ENCODE measurements around the gene BCCIP.

The BCCIP gene

DNA sequence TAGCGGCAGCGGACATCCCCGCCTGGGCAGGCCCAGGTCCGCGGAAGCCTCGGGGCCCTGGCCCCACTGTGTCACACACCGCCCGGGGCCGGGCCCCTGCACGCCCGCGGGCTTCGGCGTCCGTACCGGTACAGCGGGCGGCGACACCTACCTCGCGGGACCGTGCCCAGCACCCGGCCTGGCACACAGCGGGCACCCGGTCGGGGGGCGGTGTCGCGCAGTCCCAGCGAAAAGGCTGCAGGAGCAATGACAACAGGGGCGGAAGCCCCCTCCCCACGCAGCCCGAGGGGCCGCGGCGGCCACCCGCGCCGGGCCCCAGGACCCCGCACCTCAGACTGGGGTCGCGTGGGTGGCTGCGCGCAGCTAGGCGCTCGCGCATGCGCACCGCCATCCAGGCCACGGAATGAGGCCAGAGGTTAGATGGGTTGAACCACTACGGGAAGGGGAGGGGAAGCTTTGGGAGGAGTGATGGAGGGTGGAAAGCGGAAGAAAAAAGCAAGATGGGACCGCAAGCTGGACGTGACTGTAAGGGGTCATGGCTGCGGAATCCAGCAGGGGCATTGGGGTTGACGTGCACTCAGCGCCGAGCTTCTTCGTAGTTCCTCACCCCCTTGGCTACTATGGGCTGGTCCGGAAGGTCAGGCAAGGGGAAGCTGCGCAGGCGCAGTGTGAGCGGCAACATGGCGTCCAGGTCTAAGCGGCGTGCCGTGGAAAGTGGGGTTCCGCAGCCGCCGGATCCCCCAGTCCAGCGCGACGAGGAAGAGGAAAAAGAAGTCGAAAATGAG is at the start of gene BCCIP, which contains the start of gene UROS:
TSS of gene BCCIP (plus strand) at position 669 of the 785 bp plus-strand sequence. CDS start at position 681, 12 bp downstream.
TSS of gene UROS (minus strand) at position 381 of the 785 bp plus-strand sequence. CDS start 6,759 bp downstream, outside the sequence.
- DNase-seq, result peak; percentile 24

DNA sequence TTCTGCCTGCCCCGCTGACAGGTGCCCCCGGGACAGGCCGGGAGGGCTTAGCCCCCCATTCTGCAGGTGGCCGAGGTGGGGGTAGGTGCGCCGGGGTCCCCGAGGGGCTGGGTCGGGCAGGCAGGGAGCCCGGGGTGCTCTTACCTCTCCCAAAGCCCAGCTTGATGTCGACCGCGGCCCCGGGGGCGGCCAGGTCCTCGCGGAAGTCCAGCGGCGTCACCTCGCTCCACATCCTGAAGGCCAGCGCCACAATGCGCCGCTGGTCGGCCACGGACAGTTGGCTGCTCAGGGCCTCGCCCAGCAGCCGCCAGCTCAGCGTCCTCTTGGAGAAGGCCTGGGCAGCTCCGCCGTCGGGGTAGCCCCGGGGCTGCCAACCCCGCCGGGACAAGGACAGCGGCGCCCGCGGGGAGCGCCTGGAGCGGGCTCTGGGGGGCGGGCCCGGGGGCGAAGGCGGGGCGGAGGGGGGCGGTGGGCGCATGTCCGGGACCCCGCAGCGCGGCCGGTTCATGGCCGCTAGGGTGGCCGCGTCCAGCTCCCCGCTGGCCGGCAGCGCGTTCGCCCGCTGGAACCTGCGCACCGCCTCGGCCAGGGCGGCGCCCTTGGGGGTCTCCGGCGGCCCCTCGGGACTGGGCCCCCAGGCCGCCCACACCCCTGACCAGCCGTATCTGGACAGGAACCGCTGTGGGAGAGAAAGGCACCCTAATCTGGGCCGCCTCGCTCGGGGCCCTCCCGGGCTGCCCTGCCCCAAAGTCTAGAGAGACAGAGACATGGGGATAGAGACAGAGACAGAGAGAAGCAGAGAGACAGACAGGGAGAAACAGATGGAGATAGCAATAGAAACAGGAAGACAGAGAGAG is 49.4 kb upstream of the BCCIP start:
- no peak for DNase-seq

DNA sequence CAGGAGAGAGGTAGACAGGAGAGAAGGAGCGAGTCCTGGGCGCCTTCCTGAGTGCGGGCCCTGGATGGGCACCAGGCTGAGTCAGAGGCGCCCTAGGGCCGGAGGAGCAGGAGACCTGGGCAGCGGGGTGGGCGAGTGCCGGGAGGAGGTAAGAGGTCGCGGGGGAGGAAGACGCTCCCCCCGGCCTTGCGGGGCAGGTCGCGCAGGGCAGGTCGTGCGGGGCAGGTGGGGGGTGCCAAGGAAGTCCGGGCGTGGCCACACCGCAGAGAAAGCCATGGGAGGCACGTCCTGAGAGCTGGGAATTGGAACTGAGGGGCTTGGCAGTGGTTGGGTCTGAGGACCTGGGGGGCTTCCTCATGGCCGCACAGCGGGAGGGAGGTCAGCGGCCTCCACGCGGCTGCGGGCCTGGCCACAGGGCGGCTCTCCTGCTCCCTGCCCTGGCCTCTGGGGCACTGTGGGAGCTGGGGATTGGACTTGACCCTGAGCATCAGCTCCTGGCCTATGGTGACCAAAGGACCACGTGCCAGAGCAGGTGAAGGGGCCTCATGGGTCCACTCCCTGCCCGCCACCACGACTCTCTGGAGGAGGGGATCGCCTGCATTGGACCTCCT is 48.7 kb upstream of the BCCIP start:
- no peak for DNase-seq

DNA sequence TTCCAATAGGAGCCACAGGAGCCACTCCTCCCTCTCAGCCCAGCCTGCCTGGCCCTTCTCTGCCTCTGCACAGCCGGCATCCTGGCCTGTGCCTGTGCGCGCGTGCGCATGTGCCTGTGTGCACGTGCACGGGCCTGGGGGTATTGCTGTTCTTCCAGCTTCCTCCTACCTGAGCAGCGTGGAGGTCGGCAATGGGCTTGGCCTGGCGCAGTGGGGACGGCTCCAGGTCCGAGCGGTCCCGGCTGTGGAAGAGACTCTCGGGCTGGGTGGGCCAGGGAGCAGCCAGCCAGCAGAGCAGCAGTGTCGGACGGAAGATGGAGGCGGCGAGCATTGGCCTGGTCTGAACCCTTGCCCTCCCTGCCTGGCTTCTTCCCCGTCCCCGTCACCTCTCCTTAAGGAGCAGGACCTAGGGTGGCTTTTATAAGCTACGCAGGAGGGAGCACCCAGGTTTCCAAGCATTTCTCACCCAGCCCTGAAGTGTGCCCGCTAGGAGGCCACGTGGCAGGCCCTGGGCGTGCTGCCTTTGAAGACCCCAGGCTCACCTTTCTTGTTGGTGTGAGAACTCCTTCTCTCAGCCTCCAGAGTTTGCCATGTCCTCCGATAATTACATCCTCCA is 47.7 kb upstream of the BCCIP start, which contains the start of gene MMP21:
TSS of gene MMP21 (minus strand) at position 331 of the 616 bp plus-strand sequence. CDS start at position 331, 0 bp downstream.
- no peak for DNase-seq

DNA sequence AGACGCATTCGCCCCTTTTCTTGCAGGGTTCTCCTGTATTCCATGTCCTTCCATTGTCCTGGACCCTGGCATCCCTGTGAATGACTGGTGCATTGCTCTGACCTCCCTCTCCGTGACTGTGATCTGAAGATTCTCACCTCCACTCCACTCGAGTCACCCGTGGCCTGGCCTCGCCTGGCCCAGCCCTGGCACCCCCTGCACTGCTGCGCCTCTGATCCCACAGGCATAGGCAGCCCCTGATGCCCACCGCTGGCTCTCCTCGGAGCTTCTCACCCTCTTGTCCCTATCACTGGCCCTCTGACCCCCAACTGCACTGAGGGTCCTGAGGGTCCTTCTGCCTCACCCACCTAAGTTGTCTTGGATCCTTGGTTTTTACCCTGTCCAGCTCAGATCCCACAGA is 45.5 kb upstream of the BCCIP start:
- DNase-seq, result no peak

DNA sequence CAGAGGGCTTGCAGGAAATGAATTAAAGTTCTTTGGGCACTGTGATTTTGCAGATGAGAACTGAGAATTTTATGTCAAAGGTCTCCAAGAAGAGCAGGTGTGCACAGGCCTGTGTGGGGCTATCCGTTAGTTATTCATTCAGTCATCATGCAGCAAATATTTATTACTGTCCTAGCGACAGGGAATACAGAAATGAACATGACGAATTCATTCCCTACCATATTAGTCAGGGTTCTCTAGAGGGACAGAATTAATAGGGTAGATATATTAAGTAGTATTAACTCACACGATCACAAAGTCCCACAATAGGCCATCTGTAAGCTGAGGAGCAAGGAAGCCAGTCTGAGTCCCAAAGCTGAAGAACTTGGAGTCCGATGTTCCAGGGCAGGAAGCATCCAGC is 44.8 kb upstream of the BCCIP start:
- no peak for DNase-seq

DNA sequence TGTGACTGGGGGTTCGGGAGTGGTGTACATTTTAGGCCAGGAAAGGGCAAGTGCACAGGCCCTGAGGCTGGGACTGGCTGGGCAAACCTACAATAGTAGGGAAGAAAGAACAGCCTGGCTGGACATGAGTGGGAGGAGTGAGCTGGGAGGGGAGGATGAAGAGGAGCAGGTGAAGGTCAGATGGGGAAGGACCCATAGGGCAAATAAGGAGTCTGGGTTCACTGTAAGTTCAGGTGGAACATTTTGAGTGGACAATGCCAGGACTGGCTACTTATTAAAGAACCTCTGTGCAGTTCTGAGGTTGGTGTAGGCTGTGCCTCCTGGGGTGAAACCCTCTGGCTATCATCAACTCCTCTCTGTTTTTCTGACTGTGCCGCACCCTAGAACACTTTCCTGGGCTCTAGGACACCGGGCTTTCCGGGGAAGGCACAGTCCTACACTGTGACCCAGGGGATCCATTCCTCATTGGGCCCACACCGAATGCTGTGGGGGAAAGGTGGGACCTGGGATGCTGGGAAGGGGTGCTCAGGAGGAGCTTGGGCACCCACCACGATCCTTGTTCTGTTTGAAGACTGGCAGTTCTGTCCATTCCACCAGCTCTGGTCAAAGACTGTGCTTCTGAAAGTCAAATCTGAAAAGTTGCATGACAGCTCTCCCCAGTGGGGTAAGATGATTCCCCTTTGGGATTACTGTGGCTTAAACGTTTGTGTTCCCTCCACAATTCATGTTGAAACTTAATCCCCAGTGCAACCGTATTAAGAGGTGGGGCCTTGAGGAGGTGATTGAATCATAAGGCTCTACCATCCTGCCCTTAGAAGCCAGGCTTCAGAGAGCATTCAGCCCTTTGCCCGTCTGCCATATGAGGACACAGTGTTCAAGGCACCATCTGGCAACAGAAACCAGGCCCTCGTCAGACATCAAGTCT is 43.7 kb upstream of the BCCIP start:
- DNase-seq, result no peak

DNA sequence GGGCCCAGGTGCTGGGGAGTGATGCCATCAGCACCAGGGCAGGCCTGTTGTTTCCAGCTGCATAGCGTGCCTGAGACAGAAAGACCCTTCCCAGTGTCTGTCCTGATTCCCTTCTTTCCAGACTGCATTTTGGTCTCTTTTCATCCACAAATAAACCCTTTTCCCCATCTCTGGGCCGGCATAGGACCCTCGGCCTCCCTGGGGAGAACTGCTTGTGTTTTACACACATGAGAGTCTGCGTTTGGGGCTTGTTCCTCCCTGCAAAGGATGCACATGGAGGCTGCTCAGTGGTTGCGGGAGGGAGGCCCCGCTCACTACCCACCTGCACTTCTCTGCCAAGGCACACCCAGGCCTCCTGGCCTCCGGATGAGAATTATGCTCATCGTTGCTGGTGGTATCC is 42.0 kb upstream of the BCCIP start:
- DNase-seq, result no peak

DNA sequence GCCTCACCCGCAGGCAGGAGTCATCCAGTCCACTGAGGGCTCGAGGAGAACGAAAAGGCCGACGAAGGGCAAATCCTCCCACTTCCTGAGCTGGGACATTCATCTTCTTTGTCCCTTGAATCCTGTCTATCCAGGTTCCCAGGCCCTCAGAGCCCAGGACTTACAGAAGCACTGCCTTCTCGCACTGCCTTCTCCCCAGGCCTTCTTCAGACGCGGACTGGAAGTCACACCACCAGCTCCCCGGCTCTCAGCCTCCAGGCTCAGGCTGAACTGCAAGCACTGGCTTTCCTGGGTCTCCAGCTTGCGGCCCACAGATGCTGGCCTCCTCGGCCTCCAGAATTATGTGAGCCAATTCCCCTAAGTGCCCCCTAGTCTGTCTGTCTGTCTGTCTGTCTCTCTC is 41.3 kb upstream of the BCCIP start:
- no peak for DNase-seq

DNA sequence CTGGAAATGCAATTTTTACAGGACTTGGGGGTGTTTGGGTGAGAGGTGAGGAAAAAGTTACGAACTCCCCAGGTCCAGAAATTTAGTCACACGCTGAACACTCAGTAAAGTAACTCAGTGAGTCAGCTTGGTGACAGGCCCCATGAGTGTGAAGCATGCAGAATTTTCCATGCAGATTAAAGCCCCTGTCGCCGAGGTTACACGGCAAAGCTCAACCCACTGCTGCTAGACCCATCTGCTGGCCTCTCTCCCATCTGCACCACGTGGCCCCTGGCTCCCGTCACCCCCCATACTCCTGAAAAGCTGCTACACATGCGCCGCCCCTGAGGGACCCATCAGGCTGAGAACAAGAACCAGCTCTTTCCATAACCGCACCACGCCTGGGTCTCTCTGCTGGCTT is 40.7 kb upstream of the BCCIP start:
- DNase-seq, result no peak

DNA sequence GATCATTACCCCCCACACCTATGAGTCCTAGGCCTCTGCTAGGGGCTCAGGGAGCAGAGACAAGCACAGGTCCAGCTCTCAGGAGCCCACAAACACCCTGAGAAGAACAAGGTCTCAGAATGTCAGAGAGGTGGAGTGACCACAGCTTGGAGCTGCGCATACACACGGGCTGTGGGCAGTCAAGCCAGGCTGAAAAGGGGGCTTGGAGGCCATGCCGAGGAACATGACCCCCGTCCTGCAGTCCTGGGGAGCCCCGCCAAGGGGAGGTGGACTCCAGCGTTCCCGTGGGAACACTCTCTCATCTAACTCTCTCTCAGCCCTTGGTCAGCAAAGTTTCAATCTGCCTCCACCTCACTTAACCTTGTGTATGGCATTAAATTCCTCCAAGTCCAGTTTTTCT is 39.9 kb upstream of the BCCIP start:
- DNase-seq, result no peak

DNA sequence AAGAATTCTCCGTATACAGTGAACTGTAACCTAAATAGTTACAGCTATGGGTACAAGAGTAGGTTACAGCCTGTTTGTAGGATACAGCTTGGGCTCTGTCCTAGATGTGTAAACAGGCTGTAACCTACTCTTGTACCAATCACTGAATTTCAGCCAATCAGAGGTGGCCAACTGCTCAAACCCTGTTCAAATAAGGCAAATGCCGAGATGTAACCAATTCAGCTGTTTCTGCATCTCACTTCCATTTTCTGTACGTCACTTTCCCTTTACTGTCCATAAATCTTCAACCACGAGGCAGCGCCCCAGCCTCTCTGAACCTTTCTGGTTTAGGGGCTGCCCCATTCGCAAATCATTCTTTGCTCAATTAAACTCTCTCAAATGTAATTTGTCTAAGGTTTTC is 39.4 kb upstream of the BCCIP start:
- DNase-seq, result no peak

DNA sequence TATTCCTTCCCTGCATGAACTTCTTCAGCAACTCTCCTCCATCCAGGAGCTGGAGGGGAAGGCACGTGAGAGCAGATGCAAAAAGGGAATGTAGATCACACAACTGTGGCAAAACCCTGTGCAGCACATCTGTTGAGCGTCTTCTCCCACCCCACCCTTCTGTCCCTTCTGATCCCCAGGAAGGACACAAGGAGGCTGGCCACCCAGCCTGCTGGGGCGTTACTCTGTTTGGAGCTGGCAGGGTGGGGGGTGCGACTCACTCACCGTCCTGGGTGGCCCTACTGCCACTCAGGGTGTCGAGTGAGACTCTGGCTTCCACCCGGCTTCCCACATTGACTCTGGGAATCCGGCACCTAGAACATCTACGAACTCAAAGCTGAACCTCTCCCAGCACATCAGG is 37.6 kb upstream of the BCCIP start:
- DNase-seq, result no peak

DNA sequence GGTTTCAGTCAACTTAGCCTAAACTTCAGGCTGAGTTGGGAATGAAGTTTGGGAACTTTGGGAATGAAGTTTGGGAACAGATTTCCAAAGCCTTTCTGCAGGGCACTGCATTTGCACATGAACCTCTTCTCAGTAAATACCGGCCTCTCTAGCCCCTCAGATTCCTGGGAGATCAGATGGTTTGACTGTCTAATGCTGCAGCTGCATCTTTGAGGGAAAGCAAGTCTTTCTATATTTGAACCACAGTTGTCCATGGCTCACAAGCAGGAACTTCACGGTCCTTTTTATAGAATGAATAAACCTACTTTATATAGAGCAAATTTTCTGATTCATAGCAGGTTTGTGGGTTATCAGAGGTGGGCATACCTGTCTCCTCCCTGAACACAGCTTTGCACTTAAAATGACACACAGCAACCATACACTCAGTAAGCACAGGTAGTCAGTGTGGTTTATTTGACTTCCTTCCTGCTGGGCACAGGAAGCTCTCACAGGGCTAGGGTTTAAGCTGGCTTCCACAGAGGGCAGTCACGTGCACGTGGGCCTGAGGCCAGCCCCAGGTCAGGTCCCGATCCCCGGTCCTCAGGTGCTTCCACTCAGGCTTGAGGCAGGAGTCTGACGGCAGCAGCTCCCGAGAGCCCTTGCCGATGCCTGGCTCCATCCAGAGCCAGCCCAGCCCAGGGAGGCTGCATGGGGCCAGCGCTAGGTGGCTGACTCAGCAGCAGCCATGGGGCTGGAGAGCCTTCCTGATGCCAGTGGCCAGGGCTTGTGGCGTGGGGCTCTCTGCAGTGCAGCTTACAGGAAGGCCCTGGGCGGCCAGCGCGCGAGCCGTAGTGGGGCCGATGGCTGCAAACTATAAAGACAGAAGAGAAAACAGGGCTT is 35.0 kb upstream of the BCCIP start:
- no peak for DNase-seq

DNA sequence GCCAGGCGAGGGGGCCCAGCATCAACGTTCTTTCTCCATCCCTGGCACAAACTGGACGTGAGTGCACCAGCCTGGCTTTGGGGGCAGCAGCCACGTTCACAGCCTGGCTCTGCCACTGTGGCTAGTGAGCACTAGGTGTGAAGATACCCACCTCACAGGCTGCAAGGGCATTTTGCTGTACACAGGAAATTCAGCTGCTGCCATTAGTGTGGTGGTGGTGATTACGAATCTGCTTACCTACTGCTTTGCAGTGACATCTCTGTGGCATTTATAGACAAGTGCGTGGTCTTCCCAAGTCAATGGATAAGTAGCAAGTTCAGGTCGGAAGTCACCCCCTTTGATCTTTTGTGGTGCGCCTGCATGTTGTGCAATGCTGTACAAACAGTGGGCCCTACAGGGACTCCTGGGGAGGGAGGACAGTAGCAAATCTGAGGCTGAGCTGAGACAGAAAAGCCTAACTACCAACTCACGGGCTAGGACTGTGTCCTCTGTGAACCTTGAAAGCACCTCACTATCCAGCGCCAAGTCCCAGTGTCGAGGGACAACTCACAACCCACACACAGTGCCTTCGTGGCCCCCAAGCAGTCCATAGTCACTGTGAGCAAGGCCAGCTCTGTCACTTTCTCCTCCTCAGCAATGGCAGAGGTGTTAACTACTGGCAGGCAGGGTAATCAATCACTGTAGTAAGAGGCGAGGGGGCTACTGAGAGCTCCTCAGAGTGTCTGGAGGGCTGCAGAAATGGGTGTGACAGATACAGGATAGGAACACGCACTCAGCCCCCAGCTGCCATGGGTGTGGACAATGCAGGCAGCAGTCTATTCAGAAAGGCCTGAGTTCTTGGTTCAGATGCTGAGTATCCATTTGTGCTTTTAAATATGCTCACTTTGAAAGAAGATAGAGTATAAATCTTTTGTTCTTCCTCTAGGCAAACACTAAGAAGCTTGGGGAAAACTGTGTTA is 30.7 kb upstream of the BCCIP start:
- no peak for DNase-seq

DNA sequence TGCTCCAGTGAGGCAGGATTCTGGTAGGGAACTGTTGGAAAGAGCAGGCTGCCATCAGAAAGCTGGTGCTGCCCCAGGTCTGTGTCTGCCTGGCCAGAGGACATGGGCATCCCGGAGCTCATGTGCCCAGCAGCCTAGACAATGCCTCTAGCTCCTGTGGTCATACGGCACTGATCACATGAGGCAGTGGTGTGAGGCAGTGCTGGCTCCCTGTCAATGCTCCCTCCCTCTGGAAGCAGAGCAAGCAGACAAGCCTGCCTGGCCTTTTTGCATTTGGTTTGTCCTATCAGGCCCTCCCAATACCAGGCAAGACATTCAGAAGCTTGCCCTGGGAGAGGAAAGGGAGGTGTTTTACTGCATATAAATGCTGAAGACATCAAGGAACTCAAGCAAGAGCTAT is 28.2 kb upstream of the BCCIP start:
- DNase-seq, result no peak

DNA sequence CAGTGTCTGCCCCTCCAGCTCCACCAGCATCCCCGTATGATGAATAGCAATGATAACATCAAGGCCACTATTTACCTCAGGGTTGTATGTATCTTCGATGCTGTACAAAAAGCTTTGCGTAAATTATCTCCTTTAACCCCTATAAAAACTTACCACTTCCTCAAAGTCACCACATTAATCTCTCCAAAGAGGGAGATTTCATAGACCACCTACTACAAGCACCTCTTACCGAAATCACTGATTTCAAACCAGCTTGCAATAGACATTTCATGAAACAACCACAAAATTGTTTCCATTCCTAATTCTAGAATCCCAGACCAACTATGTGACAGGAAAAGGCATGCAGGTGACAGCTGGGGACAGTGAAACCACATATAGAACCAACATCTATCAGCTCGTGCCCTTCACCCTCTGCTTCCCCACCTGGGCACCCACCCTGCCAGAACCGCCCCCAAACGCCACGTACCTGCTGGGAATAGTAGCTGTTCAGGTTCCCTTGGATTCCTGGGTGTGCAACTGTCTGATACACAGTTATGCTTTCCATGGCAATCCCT is 27.6 kb upstream of the BCCIP start:
- no peak for DNase-seq

DNA sequence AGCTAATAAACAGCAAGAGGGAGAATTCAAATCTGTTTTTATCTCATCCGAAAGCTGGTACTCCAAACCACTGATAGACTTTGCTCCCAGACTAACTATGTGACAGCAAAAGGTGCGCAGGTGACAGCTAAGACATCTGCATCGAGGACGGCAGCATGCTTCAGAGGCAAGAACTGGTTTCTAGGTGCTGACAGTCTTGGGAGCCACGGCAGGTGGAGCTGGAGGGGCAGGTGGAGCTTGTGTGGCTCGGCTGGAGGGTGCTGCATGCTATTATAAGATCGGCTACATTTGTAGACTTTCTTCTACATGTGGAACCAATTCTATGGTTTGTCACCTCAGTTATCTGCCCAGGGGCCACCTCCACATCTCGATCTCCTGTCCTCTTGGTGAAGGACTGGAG is 25.9 kb upstream of the BCCIP start:
- DNase-seq, result no peak

DNA sequence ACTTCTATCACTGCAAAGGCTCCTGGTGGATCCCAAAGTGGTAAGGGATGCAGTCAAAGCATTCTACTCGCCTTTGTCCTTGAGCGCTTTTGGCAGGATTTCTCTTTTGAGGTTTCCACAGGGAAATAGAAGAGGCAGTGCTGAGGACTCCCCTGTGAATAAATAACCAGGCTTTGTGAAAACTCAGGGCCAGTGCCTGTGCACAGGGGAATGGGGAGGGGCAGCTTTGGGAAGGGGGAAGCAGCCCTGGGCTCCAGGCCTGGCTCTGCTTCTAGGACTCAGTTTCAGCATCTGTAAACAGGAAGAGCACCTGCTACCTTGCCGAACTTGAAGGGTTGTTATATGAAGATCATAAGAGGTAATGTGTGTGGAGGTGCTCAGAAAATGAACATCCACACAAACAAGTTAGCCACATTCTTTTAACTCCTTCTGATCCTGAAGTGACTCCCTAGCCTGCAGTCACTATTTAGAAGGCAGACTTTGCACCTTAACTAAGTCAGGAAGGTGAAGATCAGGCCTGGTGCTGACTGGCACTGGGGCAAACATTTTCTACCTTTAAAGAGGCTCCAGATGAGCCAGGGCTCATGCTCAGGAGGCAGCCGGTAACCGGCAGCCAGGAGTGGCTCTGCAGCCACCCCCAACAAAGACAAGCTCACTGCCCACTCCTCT is 25.2 kb upstream of the BCCIP start:
- DNase-seq, result no peak
